ENCODE measurements around the gene BCL11B. TPM values are rescaled to one million over a fixed set of nuclear protein-coding genes. Genes with fewer than 3 reads are reported as not detected.

Gene BCL11B
- total RNA-seq, 2 experiments from 2014 or later, result not detected

GRCh38 chr14:99177046-99177655, 94.8 kb downstream of the BCL11B start:
- H3K4me3 ChIP-seq (ENCODE audit: low read depth, low read length, poor library complexity, severe bottlenecking), result no peak overlapping the region

GRCh38 chr14:99176156-99176945, 95.6 kb downstream of the BCL11B start:
- no peaks in the 10 kb centered on the region for H3K9me2 ChIP-seq (ENCODE audit: insufficient read depth, low read length)
- H3K27ac ChIP-seq (ENCODE audit: low read depth, low read length, poor library complexity, severe bottlenecking), result no peak overlapping the region
- H3K4me1 ChIP-seq (ENCODE audit: insufficient read depth, low read length, poor library complexity, severe bottlenecking), result no peaks in the 10 kb centered on the region
- POLR2A ChIA-PET, result no interaction called here
- BruUV-seq (replicated peaks), result no TSS peak
- H3K9me3 ChIP-seq (ENCODE audit: low read length), result no peaks in the 10 kb centered on the region
- H3K4me2 ChIP-seq (ENCODE audit: low read length), result no peak overlapping the region
- no peak overlapping the region for H2AFZ ChIP-seq (ENCODE audit: low read length)
- no peaks in the 10 kb centered on the region for H3K79me2 ChIP-seq (ENCODE audit: insufficient read depth, low read depth, low read length)
- no peaks in the 10 kb centered on the region for H3K36me3 ChIP-seq (ENCODE audit: insufficient read depth, low read length)
- DNase-seq (ENCODE audit: low spot score), result no peak
- TF ChIP-seq EZH2phosphoT487 (IDR thresholded peaks at IDR 0.05; ENCODE audit: borderline replicate concordance, low read depth, low read length) (no peak), CTCF (conservative IDR thresholded peaks at IDR 0.05; ENCODE audit: low read length) (no peak)
- H4K20me1 ChIP-seq (ENCODE audit: insufficient read depth, low read length), result no peaks in the 10 kb centered on the region
- CTCF ChIA-PET (ENCODE audit: unreplicated experiment), result no interaction called here
- intact Hi-C loops (cut with micrococcal nuclease; ENCODE audit: unreplicated experiment), result no loop called here
- no peak overlapping the region for H3K4me3 ChIP-seq (ENCODE audit: low read depth, low read length, poor library complexity, severe bottlenecking)

More at GRCh38 chr14:99177046-99177655, 94.8 kb downstream of the BCL11B start:
- intact Hi-C loops (cut with micrococcal nuclease; ENCODE audit: unreplicated experiment), result no loop called here
- DNase-seq (ENCODE audit: low spot score), result no peak
- Histone ChIP-seq H4K20me1 (ENCODE audit: insufficient read depth, low read length) (no peaks in the 10 kb centered on the region), H3K4me1 (ENCODE audit: insufficient read depth, low read length, poor library complexity, severe bottlenecking) (no peaks in the 10 kb centered on the region), H3K79me2 (ENCODE audit: insufficient read depth, low read depth, low read length) (no peaks in the 10 kb centered on the region), H3K4me2 (ENCODE audit: low read length) (no peak overlapping the region), H3K27ac (ENCODE audit: low read depth, low read length, poor library complexity, severe bottlenecking) (no peak overlapping the region), H3K9me3 (ENCODE audit: low read length) (no peaks in the 10 kb centered on the region), H3K9me2 (ENCODE audit: insufficient read depth, low read length) (no peaks in the 10 kb centered on the region), H3K36me3 (ENCODE audit: insufficient read depth, low read length) (no peaks in the 10 kb centered on the region), H2AFZ (ENCODE audit: low read length) (no peak overlapping the region)
- POLR2A ChIA-PET, result no interaction called here
- BruUV-seq (replicated peaks), result no TSS peak
- TF ChIP-seq CTCF (conservative IDR thresholded peaks at IDR 0.05; ENCODE audit: low read length), result no peak
- CTCF ChIA-PET (ENCODE audit: unreplicated experiment), result no interaction called here

Data from OCI-LY7 (cell line).